Ovary (tissue), 3 donors: ENCODE data around the gene WWOX.

Experiments
- POLR2A ChIP-seq: fragments of 450-650 bp; IDR thresholded peaks from one replicate; pipeline ENCODE4 v1.6.1; 2017; ENCODE audit warnings: antibody characterized with exemption, mild to moderate bottlenecking, moderate library complexity
- TF ChIP-seq, protein P1 (sequence below), 3 donors: fragments of 450-650 bp in 2 of 3; fragments of 200-600 bp in 1 of 3; IDR thresholded peaks; one replicate each; pipeline versions ENCODE4 v1.5.1 to v1.8.0; 2016 to 2022; ENCODE audit warnings: antibody characterized with exemption in 3 of 3, mild to moderate bottlenecking in 1 of 3
- donor health status: DM: no; HTN: no; CAD: no.

DNA sequence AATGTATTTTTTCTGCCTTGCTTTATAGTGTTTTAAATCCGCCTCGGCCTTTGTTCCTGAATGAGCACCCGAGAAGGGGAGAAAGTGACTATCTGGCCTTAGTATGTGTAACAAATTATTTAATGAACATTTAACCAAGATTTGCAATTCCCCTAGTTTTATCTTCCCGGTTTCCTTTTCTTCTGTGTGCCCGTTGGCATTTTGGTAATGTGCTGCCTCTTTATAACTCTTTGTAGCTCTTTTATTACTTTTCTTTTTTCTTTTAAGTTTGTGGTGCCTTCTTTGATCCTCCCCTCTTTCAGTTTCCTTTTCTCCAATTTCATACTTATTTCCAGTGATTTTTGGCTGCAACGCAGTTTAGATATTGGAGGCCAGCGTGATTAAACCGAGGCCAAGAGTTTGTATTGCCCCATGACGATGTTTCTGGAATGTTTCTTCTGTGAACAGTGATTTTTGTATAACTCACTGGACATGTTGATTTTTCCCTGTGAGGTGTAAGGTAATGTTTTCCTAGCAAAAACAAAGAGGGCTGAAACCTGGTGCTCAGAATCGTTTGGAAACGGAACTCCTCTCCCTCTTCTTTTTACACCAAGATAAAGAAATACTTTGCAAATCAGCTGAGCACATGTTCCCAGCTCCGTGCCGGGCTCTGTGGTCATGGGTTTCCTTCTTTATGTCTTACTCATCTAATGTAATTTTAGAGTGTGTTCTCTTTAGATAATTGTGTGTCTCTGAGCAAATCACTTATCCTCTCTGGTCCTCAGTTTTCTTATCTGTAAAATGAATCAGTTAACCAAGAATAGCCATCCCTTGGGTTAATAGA is 344.3 kb downstream of the WWOX start:
- TF ChIP-seq, protein P1, sequence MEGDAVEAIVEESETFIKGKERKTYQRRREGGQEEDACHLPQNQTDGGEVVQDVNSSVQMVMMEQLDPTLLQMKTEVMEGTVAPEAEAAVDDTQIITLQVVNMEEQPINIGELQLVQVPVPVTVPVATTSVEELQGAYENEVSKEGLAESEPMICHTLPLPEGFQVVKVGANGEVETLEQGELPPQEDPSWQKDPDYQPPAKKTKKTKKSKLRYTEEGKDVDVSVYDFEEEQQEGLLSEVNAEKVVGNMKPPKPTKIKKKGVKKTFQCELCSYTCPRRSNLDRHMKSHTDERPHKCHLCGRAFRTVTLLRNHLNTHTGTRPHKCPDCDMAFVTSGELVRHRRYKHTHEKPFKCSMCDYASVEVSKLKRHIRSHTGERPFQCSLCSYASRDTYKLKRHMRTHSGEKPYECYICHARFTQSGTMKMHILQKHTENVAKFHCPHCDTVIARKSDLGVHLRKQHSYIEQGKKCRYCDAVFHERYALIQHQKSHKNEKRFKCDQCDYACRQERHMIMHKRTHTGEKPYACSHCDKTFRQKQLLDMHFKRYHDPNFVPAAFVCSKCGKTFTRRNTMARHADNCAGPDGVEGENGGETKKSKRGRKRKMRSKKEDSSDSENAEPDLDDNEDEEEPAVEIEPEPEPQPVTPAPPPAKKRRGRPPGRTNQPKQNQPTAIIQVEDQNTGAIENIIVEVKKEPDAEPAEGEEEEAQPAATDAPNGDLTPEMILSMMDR (IDR thresholded peaks at IDR 0.05) = no peak
- no peak for TF ChIP-seq POLR2A
